Trophoblast cell (in vitro differentiated cells and primary cell): ENCODE measurements around the gene GPR84.
A peak's percentile ranks its signal among the peaks of the same experiment; 100 is the strongest.

ENCODE experiments used
- DNase-seq, 2 donors: peaks; one replicate each; pipeline ENCODE4 v3.0.0-alpha.2; 2016
- H2AFZ ChIP-seq: 2 replicates; pipeline ENCODE4 v1.6.1; 2013; ENCODE audit warnings: low read length, moderate library complexity, mild to moderate bottlenecking; ENCODE audit not compliant: insufficient read depth, poor library complexity
- H2AK5ac ChIP-seq: 2 replicates; pipeline ENCODE4 v1.6.1; 2013; ENCODE audit warnings: mild to moderate bottlenecking, low read length
- H2BK120ac ChIP-seq: 2 replicates; pipeline ENCODE4 v1.6.1; 2013; ENCODE audit warnings: low read length, mild to moderate bottlenecking, moderate library complexity; ENCODE audit not compliant: insufficient read depth, poor library complexity
- H2BK12ac ChIP-seq: 2 replicates; pipeline ENCODE4 v1.6.1; 2013; ENCODE audit warnings: mild to moderate bottlenecking, low read length, moderate library complexity
- H2BK5ac ChIP-seq: 2 replicates; pipeline ENCODE4 v1.6.1; 2013; ENCODE audit warnings: low read length, low read depth, moderate library complexity, mild to moderate bottlenecking; ENCODE audit not compliant: poor library complexity
- H3K14ac ChIP-seq: 2 replicates; pipeline ENCODE4 v1.6.1; 2013; ENCODE audit warnings: mild to moderate bottlenecking, low read length
- H3K18ac ChIP-seq: 2 replicates; pipeline ENCODE4 v1.6.1; 2013; ENCODE audit warnings: mild to moderate bottlenecking, low read length
- H3K23ac ChIP-seq: 2 replicates; pipeline ENCODE4 v1.6.1; 2013; ENCODE audit warnings: low read length
- H3K27ac ChIP-seq: 2 replicates; pipeline ENCODE4 v1.5.1; 2013; ENCODE audit warnings: low read depth, mild to moderate bottlenecking, inconsistent platforms, low read length, moderate library complexity
- H3K27me3 ChIP-seq: 2 replicates; pipeline ENCODE4 v1.6.1; 2013; ENCODE audit warnings: inconsistent platforms, mild to moderate bottlenecking, low read length, moderate library complexity; ENCODE audit not compliant: insufficient read depth
- H3K36me3 ChIP-seq, 2 experiments: 1 replicate in 1 of 2; 2 replicates in 1 of 2; pipeline ENCODE4 v1.6.1; 2013; ENCODE audit warnings: low read length in 2 of 2, mild to moderate bottlenecking in 2 of 2, moderate library complexity in 1 of 2; ENCODE audit not compliant: insufficient read depth in 2 of 2, control insufficient read depth in 1 of 2
- H3K4ac ChIP-seq: 2 replicates; pipeline ENCODE4 v1.6.1; 2013; ENCODE audit warnings: low read depth, mild to moderate bottlenecking, low read length, moderate library complexity
- H3K4me1 ChIP-seq, 2 experiments: 1 replicate in 1 of 2; 2 replicates in 1 of 2; pipeline ENCODE4 v1.6.1; 2013; ENCODE audit warnings: low read length in 2 of 2, mild to moderate bottlenecking in 2 of 2, moderate library complexity in 1 of 2; ENCODE audit not compliant: insufficient read depth in 2 of 2, control insufficient read depth in 1 of 2
- H3K4me2 ChIP-seq: 2 replicates; pipeline ENCODE4 v1.6.1; 2013; ENCODE audit warnings: inconsistent platforms, mild to moderate bottlenecking, low read length, moderate library complexity
- H3K4me3 ChIP-seq: 2 replicates; pipeline ENCODE4 v1.5.1; 2013; ENCODE audit warnings: mild to moderate bottlenecking, low read depth, low read length, inconsistent platforms
- H3K79me1 ChIP-seq: one replicate; pipeline ENCODE4 v1.6.1; 2013; ENCODE audit warnings: low read length
- H3K79me2 ChIP-seq: 2 replicates; pipeline ENCODE4 v1.6.1; 2013; ENCODE audit warnings: low read length, mild to moderate bottlenecking; ENCODE audit not compliant: control insufficient read depth, insufficient read depth, poor library complexity
- H3K9ac ChIP-seq: 2 replicates; pipeline ENCODE4 v1.6.1; 2013; ENCODE audit warnings: mild to moderate bottlenecking, low read length
- H3K9me3 ChIP-seq: 2 replicates; pipeline ENCODE4 v1.6.1; 2013; ENCODE audit warnings: low read depth, mild to moderate bottlenecking, control low read depth, inconsistent platforms, low read length; ENCODE audit not compliant: insufficient read depth
- H4K12ac ChIP-seq: 2 replicates; pipeline ENCODE4 v1.6.1; 2013; ENCODE audit warnings: low read depth, mild to moderate bottlenecking, low read length, moderate library complexity
- H4K8ac ChIP-seq: 2 replicates; pipeline ENCODE4 v1.6.1; 2013; ENCODE audit warnings: low read depth, mild to moderate bottlenecking, low read length, moderate library complexity
- H4K91ac ChIP-seq: one replicate; pipeline ENCODE4 v1.6.1; 2013; ENCODE audit warnings: low read depth, mild to moderate bottlenecking, low read length, moderate library complexity
- WGBS: extraction: QIAGEN DNeasy Blood & Tissue Kit; methylation state at CpG from one replicate; pipeline ENCODE4 v1.1.7; 2013; ENCODE audit warnings: missing lambda C conversion rate; ENCODE audit not compliant: insufficient read length, insufficient coverage; ENCODE audit errors: extremely low coverage; 5-methylcytosine and 5-hydroxymethylcytosine counted together

Gene GPR84

DNA sequence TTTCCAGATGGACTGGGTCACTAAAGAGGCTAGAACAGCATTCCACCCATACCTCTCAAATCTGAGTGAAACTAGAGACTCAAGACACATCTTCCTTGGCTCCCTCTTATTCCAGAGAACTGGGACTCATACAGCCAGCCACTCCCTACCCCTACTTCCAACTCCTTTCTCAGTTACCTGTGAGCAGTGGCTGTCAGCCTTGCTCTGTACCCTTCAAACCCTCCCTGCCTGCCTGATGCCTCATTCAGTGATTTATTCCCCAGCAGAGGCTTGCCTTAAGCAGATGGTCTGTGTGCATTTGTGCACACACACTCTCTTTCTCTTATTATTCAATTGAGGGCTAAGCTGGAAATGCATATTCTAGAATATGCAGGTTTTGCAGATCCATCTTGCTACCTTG lies 14.6 kb downstream of the GPR84 start:
- H3K79me1 ChIP-seq: peaks cover 2% of the 10 kb centered on the region
- no peak overlapping the region for H3K18ac ChIP-seq
- peaks cover 11 to 17% of the 10 kb centered on the region in 2 experiments for H3K4me1 ChIP-seq
- no peaks in the 10 kb centered on the region for H3K27me3 ChIP-seq
- no peak overlapping the region for H3K27ac ChIP-seq
- H2AFZ ChIP-seq: no peak overlapping the region
- no peak overlapping the region for H3K23ac ChIP-seq
- H2AK5ac ChIP-seq: no peak overlapping the region
- no peaks in the 10 kb centered on the region for H3K9me3 ChIP-seq
- H2BK120ac ChIP-seq: no peak overlapping the region
- H3K14ac ChIP-seq: no peak overlapping the region
- H3K4me2 ChIP-seq: no peak overlapping the region
- no peak overlapping the region for H3K9ac ChIP-seq
- no peak for DNase-seq
- H3K4ac ChIP-seq: no peak overlapping the region
- no peak overlapping the region for H2BK5ac ChIP-seq
- no peak overlapping the region for H3K4me3 ChIP-seq
- H4K8ac ChIP-seq: no peak overlapping the region
- H4K12ac ChIP-seq: no peak overlapping the region
- peaks cover 15 to 44% of the 10 kb centered on the region in 2 experiments for H3K36me3 ChIP-seq
- no peaks in the 10 kb centered on the region for H3K79me2 ChIP-seq
- H4K91ac ChIP-seq: no peak overlapping the region
- H2BK12ac ChIP-seq: no peak overlapping the region

- no peak overlapping the region for H2BK12ac ChIP-seq
- DNase-seq: no peak
- H3K4me3 ChIP-seq: no peak overlapping the region
- no peak overlapping the region for H2AK5ac ChIP-seq
- no peak overlapping the region for H3K23ac ChIP-seq
- no peak overlapping the region for H4K91ac ChIP-seq
- H3K79me1 ChIP-seq: no peaks in the 10 kb centered on the region
- H3K9me3 ChIP-seq: no peaks in the 10 kb centered on the region
- no peak overlapping the region for H3K27ac ChIP-seq
- H4K8ac ChIP-seq: no peak overlapping the region
- no peak overlapping the region for H3K9ac ChIP-seq
- no peaks in the 10 kb centered on the region for H3K27me3 ChIP-seq
- no peak overlapping the region for H3K14ac ChIP-seq
- H2AFZ ChIP-seq: no peak overlapping the region
- no peak overlapping the region for H2BK120ac ChIP-seq
- H3K79me2 ChIP-seq: no peaks in the 10 kb centered on the region
- WGBS: no CpG with 5 or more reads among the region's 4 CpGs
- no peak overlapping the region for H3K4ac ChIP-seq
- no peak overlapping the region for H3K18ac ChIP-seq
- H3K4me1 ChIP-seq: peaks cover 10 to 16% of the 10 kb centered on the region in 2 experiments
- no peak overlapping the region for H3K4me2 ChIP-seq
- peaks cover 18 to 44% of the 10 kb centered on the region in 2 experiments for H3K36me3 ChIP-seq
- no peak overlapping the region for H4K12ac ChIP-seq
- H2BK5ac ChIP-seq: no peak overlapping the region
Observed at GRCh38 chr12:54349036-54349435, 15.2 kb downstream of the GPR84 start.

- Histone ChIP-seq H3K4me1 (peaks cover 3 to 14% of the 10 kb centered on the region in 2 experiments), H3K9me3 (no peaks in the 10 kb centered on the region), H3K4me3 (no peak overlapping the region), H3K18ac (no peak overlapping the region), H3K36me3 (peaks cover 16 to 32% of the 10 kb centered on the region in 2 experiments), H2AFZ (no peak overlapping the region), H2AK5ac (no peak overlapping the region), H3K14ac (no peak overlapping the region), H2BK120ac (no peak overlapping the region), H3K27me3 (no peaks in the 10 kb centered on the region), H3K4me2 (no peak overlapping the region), H4K8ac (no peak overlapping the region), H3K9ac (no peak overlapping the region), H3K79me1 (no peaks in the 10 kb centered on the region), H3K4ac (no peak overlapping the region), H3K79me2 (no peaks in the 10 kb centered on the region), H2BK5ac (no peak overlapping the region), H3K23ac (no peak overlapping the region), H4K91ac (no peak overlapping the region), H4K12ac (no peak overlapping the region), H3K27ac (no peak overlapping the region), H2BK12ac (no peak overlapping the region)
- no peak for DNase-seq
- no CpG with 5 or more reads among the region's 9 CpGs for WGBS
Observed at GRCh38 chr12:54341378-54342300, 22.6 kb downstream of the GPR84 start.

- WGBS: no CpG with 5 or more reads among the region's 7 CpGs
- no peak overlapping the region for H3K23ac ChIP-seq
- no peak overlapping the region for H3K9ac ChIP-seq
- no peak overlapping the region for H4K91ac ChIP-seq
- no peak overlapping the region for H3K18ac ChIP-seq
- H3K79me1 ChIP-seq: no peaks in the 10 kb centered on the region
- no peak overlapping the region for H2AK5ac ChIP-seq
- H2BK12ac ChIP-seq: no peak overlapping the region
- H2BK5ac ChIP-seq: no peak overlapping the region
- peaks cover 12 to 27% of the 10 kb centered on the region in 2 experiments for H3K36me3 ChIP-seq
- no peaks in the 10 kb centered on the region for H3K9me3 ChIP-seq
- H3K4me3 ChIP-seq: no peak overlapping the region
- H3K79me2 ChIP-seq: no peaks in the 10 kb centered on the region
- no peak overlapping the region for H3K4ac ChIP-seq
- no peak overlapping the region for H4K12ac ChIP-seq
- peaks cover 3 to 14% of the 10 kb centered on the region in 2 experiments for H3K4me1 ChIP-seq
- H3K4me2 ChIP-seq: no peak overlapping the region
- peak in 1 of 2 donors; percentile 33 for DNase-seq
- no peak overlapping the region for H4K8ac ChIP-seq
- no peak overlapping the region for H2BK120ac ChIP-seq
- H2AFZ ChIP-seq: no peak overlapping the region
- no peak overlapping the region for H3K14ac ChIP-seq
- H3K27me3 ChIP-seq: no peaks in the 10 kb centered on the region
- no peak overlapping the region for H3K27ac ChIP-seq
Observed at GRCh38 chr12:54340846-54341245, 23.4 kb downstream of the GPR84 start.
